IMR-90 (cell line): ENCODE results near the gene ITFG1. TPM values are rescaled to one million over a fixed set of nuclear protein-coding genes. Genes with fewer than 3 reads are reported as not detected.
"Not testable (repeated sequence)": the region's sequence is repeated elsewhere in the genome, so short reads cannot be mapped to it uniquely, and the experiment has no call there.

Experiments used
- ATAC-seq: fragments of 200-7000 bp; cut with Tn5 transposase; 2 replicates; pipeline ENCODE4 v1.9.1; 2020; ENCODE audit warnings: low read depth, mild to moderate bottlenecking, moderate library complexity
- BruUV-seq: library from RNA; stranded (reverse); fragments of 400-500 nt; replicated peaks from 2 replicates; lab custom pipeline; 2021; lab: Mats Ljungman, UMichigan
- CTCF ChIA-PET: fragments of 300-600 bp; formaldehyde crosslinking; extraction: SDS; loops from one replicate; lab custom pipeline; 2021; ENCODE audit warnings: antibody characterized with exemption; lab: Yijun Ruan, JAX
- POLR2A ChIA-PET: fragments of 300-600 bp; sonication (Branson Sonifier 250); formaldehyde crosslinking; loops from one replicate; lab custom pipeline; 2022; ENCODE audit warnings: antibody characterized with exemption; ENCODE audit not compliant: unreplicated experiment; lab: Charles Lee
- DNase-seq: peaks from one replicate; pipeline ENCODE4 v3.0.0; 2013
- H2AFZ ChIP-seq: replicated peaks from 2 replicates; pipeline ENCODE3; 2013; ENCODE audit warnings: low read length, mild to moderate bottlenecking; ENCODE audit not compliant: poor library complexity
- H2AK5ac ChIP-seq: 2 replicates; pipeline ENCODE4 v1.6.1; 2013; ENCODE audit warnings: low read depth, low read length, inconsistent platforms
- H2AK9ac ChIP-seq: replicated peaks from 2 replicates; pipeline ENCODE3; 2013; ENCODE audit warnings: mild to moderate bottlenecking, low read depth, low read length, moderate library complexity; ENCODE audit not compliant: poor library complexity
- H2BK120ac ChIP-seq: 2 replicates; pipeline ENCODE4 v1.6.1; 2013; ENCODE audit warnings: low read depth, low read length, inconsistent platforms
- H2BK15ac ChIP-seq: 3 replicates; pipeline ENCODE4 v1.6.1; 2013; ENCODE audit warnings: low read depth, low read length, inconsistent platforms
- H2BK20ac ChIP-seq: 2 replicates; pipeline ENCODE4 v1.6.1; 2013; ENCODE audit warnings: low read depth, mild to moderate bottlenecking, inconsistent platforms, low read length, moderate library complexity
- H2BK5ac ChIP-seq: 2 replicates; pipeline ENCODE4 v1.6.1; 2013; ENCODE audit warnings: mild to moderate bottlenecking, low read depth, low read length, inconsistent platforms; ENCODE audit not compliant: poor library complexity, severe bottlenecking
- H3K14ac ChIP-seq: replicated peaks from 2 replicates; pipeline ENCODE4 v1.6.1; 2013; ENCODE audit warnings: low read depth, low read length, inconsistent platforms
- H3K18ac ChIP-seq: 2 replicates; pipeline ENCODE4 v1.6.1; 2013; ENCODE audit warnings: low read depth, low read length, control low read depth
- H3K23ac ChIP-seq: 2 replicates; pipeline ENCODE4 v1.6.1; 2013; ENCODE audit warnings: low read depth, low read length, inconsistent platforms
- H3K27ac ChIP-seq: 2 replicates; pipeline ENCODE4 v1.5.1; 2013; ENCODE audit warnings: mild to moderate bottlenecking, control low read depth, low read length; ENCODE audit not compliant: insufficient read depth
- H3K27me3 ChIP-seq: 2 replicates; pipeline ENCODE4 v1.6.1; 2013; ENCODE audit warnings: low read length; ENCODE audit not compliant: control insufficient read depth, insufficient read depth
- H3K36me3 ChIP-seq: 2 replicates; pipeline ENCODE4 v1.6.1; 2013; ENCODE audit warnings: low read length, mixed read lengths; ENCODE audit not compliant: control insufficient read depth, insufficient read depth
- H3K4ac ChIP-seq: 2 replicates; pipeline ENCODE4 v1.6.1; 2013; ENCODE audit warnings: low read depth, low read length, inconsistent platforms
- H3K4me1 ChIP-seq: 2 replicates; pipeline ENCODE4 v1.6.1; 2013; ENCODE audit warnings: low read length, mixed read lengths; ENCODE audit not compliant: control insufficient read depth, insufficient read depth
- H3K4me2 ChIP-seq: 2 replicates; pipeline ENCODE4 v1.6.1; 2013; ENCODE audit warnings: low read depth, mild to moderate bottlenecking, control low read depth, low read length, moderate library complexity
- H3K4me3 ChIP-seq: 2 replicates; pipeline ENCODE4 v1.5.1; 2013; ENCODE audit warnings: low read depth, mild to moderate bottlenecking, control low read depth, low read length, moderate library complexity; ENCODE audit not compliant: insufficient read depth
- H3K56ac ChIP-seq: 2 replicates; pipeline ENCODE4 v1.6.1; 2013; ENCODE audit warnings: low read length, inconsistent platforms; ENCODE audit not compliant: insufficient read depth; ENCODE audit errors: extremely low read depth
- H3K79me1 ChIP-seq, 2 experiments: 2 replicates each; pipeline ENCODE4 v1.6.1; 2013; ENCODE audit warnings: low read length in 2 of 2, inconsistent platforms in 1 of 2, low read depth in 1 of 2
- H3K9ac ChIP-seq: 2 replicates; pipeline ENCODE4 v1.6.1; 2013; ENCODE audit warnings: low read depth, low read length, control low read depth
- H3K9me1 ChIP-seq: 2 replicates; pipeline ENCODE4 v1.6.1; 2013; ENCODE audit warnings: low read length, inconsistent platforms; ENCODE audit not compliant: insufficient read depth
- H3K9me3 ChIP-seq: 2 replicates; pipeline ENCODE4 v1.6.1; 2013; ENCODE audit warnings: low read length; ENCODE audit not compliant: control insufficient read depth, insufficient read depth
- H4K20me1 ChIP-seq: 2 replicates; pipeline ENCODE4 v1.6.1; 2013; ENCODE audit warnings: low read length, inconsistent platforms; ENCODE audit not compliant: insufficient read depth
- H4K5ac ChIP-seq: 2 replicates; pipeline ENCODE4 v1.6.1; 2013; ENCODE audit warnings: mild to moderate bottlenecking, low read depth, low read length, control low read depth
- H4K8ac ChIP-seq, 2 experiments: 2 replicates each; pipeline ENCODE4 v1.6.1; 2013; ENCODE audit warnings: low read depth in 2 of 2, low read length in 2 of 2, control low read depth in 1 of 2, inconsistent platforms in 1 of 2
- H4K91ac ChIP-seq: 2 replicates; pipeline ENCODE4 v1.6.1; 2013; ENCODE audit warnings: low read depth, low read length, inconsistent platforms; ENCODE audit not compliant: insufficient read depth
- CEBPB ChIP-seq: IDR thresholded peaks from 2 replicates; pipeline ENCODE4 v1.6.1; 2012; ENCODE audit warnings: low read depth, low read length, improper control_type of control experiment
- NFE2L2 ChIP-seq: fragments of 150-350 bp; IDR thresholded peaks from 2 replicates; pipeline ENCODE4 v1.6.1; 2016; ENCODE audit warnings: low read depth, mild to moderate bottlenecking, low read length
- RAD21 ChIP-seq: IDR thresholded peaks from 2 replicates; pipeline ENCODE4 v1.6.1; 2012; ENCODE audit warnings: low read length, improper control_type of control experiment
- RFX5 ChIP-seq: IDR thresholded peaks from 2 replicates; pipeline ENCODE4 v1.8.0; 2012; ENCODE audit warnings: low read depth, mild to moderate bottlenecking, low read length, moderate library complexity
- WGBS, 2 experiments: methylation state at CpG; one replicate each; pipeline versions ENCODE4 v1.1.5 to v1.1.7; 2013; ENCODE audit warnings: missing lambda C conversion rate in 2 of 2; ENCODE audit not compliant: insufficient read length in 1 of 2; ENCODE audit errors: extremely low coverage in 2 of 2; 5-methylcytosine and 5-hydroxymethylcytosine counted together
- dilution Hi-C: fragments of 300-500 bp; cut with HindIII; formaldehyde crosslinking; loops from one replicate; pipeline ENCODE4 v1.14.3; 2018; ENCODE audit warnings: low sequenced_read_pairs; ENCODE audit not compliant: unreplicated experiment
- in situ Hi-C: fragments of 300-500 bp; cut with MboI; formaldehyde crosslinking; loops from 3 replicates; pipeline ENCODE4 v1.14.3; 2019; ENCODE audit warnings: low sequenced_read_pairs, inconsistent platforms, mixed read lengths
- intact Hi-C: fragments of 100-400 bp; cut with micrococcal nuclease; formaldehyde crosslinking; loops from 2 replicates; pipeline ENCODE4 v1.10.0; 2022
- polyA plus RNA-seq, 3 experiments: library from polyadenylated mRNA; depleted of rRNA; stranded (reverse); fragments of >200 nt; gene quantifications; 2 replicates each; pipeline ENCODE4 v1.2.3, GENCODE V29; 2012; ENCODE audit warnings: low replicate concordance in 1 of 3
- total RNA-seq: library from RNA; depleted of rRNA; stranded (reverse); fragments of >200 nt; gene quantifications from 2 replicates; pipeline ENCODE4 v1.2.3, GENCODE V29; 2012
- TF ChIP-seq, protein P1 (sequence below): fragments of 150-350 bp; IDR thresholded peaks from 2 replicates; pipeline ENCODE4 v1.6.1; 2016; ENCODE audit warnings: low read depth, mild to moderate bottlenecking, low read length, moderate library complexity, borderline replicate concordance

ITFG1 gene
- total and polyA plus RNA-seq, 2 of the 4 experiments (the other 2 are of a cell fraction): 54.3 to 60.4 TPM

- H3K27me3 ChIP-seq: no peaks in the 10 kb centered on the region
- no peak overlapping the region for H2BK5ac ChIP-seq
- no TSS peak for BruUV-seq
- H2AK5ac ChIP-seq: no peak overlapping the region
- H3K79me1 ChIP-seq: peaks cover 9 to 26% of the 10 kb centered on the region in 2 experiments
- no peak overlapping the region for H4K8ac ChIP-seq
- no peak for TF ChIP-seq CEBPB
- no peak for TF ChIP-seq RAD21
- no peak for TF ChIP-seq NFE2L2
- TF ChIP-seq, protein P1, sequence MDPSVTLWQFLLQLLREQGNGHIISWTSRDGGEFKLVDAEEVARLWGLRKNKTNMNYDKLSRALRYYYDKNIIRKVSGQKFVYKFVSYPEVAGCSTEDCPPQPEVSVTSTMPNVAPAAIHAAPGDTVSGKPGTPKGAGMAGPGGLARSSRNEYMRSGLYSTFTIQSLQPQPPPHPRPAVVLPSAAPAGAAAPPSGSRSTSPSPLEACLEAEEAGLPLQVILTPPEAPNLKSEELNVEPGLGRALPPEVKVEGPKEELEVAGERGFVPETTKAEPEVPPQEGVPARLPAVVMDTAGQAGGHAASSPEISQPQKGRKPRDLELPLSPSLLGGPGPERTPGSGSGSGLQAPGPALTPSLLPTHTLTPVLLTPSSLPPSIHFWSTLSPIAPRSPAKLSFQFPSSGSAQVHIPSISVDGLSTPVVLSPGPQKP: no peak
- TF ChIP-seq RFX5: no peak
- H3K4me3 ChIP-seq: no peak overlapping the region
- no peak overlapping the region for H3K4ac ChIP-seq
- no peak overlapping the region for H2BK120ac ChIP-seq
- peak; percentile 13 for DNase-seq
- H4K91ac ChIP-seq: no peak overlapping the region
- H4K20me1 ChIP-seq: no peaks in the 10 kb centered on the region
- no CpG with 5 or more reads among the region's 3 CpGs for WGBS, 2 experiments
- H2BK20ac ChIP-seq: no peak overlapping the region
- intact Hi-C loops: loop anchor here (5.0 to 10.0 kb wide), 7 partner anchors 173 to 1493 kb away; partner anchors contain the start of genes ABCC11 and LONP2
- 0 out of 2 replicates have a peak overlapping the region, but pooled peaks have one; percentile 7 for H3K14ac ChIP-seq
- no peaks in the 10 kb centered on the region for H3K9me3 ChIP-seq
- no peak overlapping the region for H3K4me2 ChIP-seq
- no peak for ATAC-seq
- peaks cover 2% of the 10 kb centered on the region; the same call in 1 of the 2 replicates for H3K9me1 ChIP-seq
- H3K36me3 ChIP-seq: no peaks in the 10 kb centered on the region
- in situ Hi-C loops: loop anchor here (5.0 kb wide), 1 partner anchor 1023 kb away; no protein-coding TSS in a partner anchor
- H3K23ac ChIP-seq: no peak overlapping the region; the same call in 1 of the 2 replicates
- no peak overlapping the region for H3K27ac ChIP-seq
- no peak overlapping the region for H4K5ac ChIP-seq
- ChIA-PET CTCF (no interaction called here), POLR2A (no interaction called here)
- H2AFZ ChIP-seq: no peak overlapping the region
- no peak overlapping the region for H2BK15ac ChIP-seq
- no peaks in the 10 kb centered on the region for H3K4me1 ChIP-seq
- H2AK9ac ChIP-seq: no peak overlapping the region
- no peak overlapping the region for H3K56ac ChIP-seq
- H3K18ac ChIP-seq: no peak overlapping the region
- dilution Hi-C loops: no loop called here
- no peak overlapping the region for H3K9ac ChIP-seq
Observed at GRCh38 chr16:47139561-47140185, 321.2 kb downstream of the ITFG1 start.

GRCh38 chr16:47137925-47138324 is 322.9 kb downstream of the ITFG1 start:
- H2AK9ac ChIP-seq, H2AK5ac ChIP-seq, H3K56ac ChIP-seq, H3K9me3 ChIP-seq, H2BK20ac ChIP-seq, H3K23ac ChIP-seq, H4K20me1 ChIP-seq, H3K4me2 ChIP-seq, H3K9ac ChIP-seq, DNase-seq, H2BK15ac ChIP-seq, H3K4ac ChIP-seq, H4K8ac ChIP-seq, H4K5ac ChIP-seq, H3K14ac ChIP-seq, H3K27ac ChIP-seq, H3K18ac ChIP-seq, H2BK120ac ChIP-seq, H2AFZ ChIP-seq, H3K36me3 ChIP-seq, H3K4me1 ChIP-seq, H3K4me3 ChIP-seq, H3K9me1 ChIP-seq, BruUV-seq, H4K91ac ChIP-seq, H3K27me3 ChIP-seq, ATAC-seq, dilution Hi-C loops, POLR2A ChIA-PET, H2BK5ac ChIP-seq: not testable (repeated sequence)
- no CpG with 5 or more reads among the region's 9 CpGs for WGBS, 2 experiments
- H3K79me1 ChIP-seq: peaks cover 11 to 38% of the 10 kb centered on the region in 2 experiments
- CTCF ChIA-PET: interaction anchor here (0.6 kb wide), 1 partner anchor 61 kb away, joined by 4 read pairs; no protein-coding TSS in a partner anchor
- intact Hi-C loops (loop anchor here (10.0 kb wide), 1 partner anchor 1407 kb away; no protein-coding TSS in a partner anchor), in situ Hi-C loops (loop anchor here (5.0 kb wide), 1 partner anchor 1024 kb away; no protein-coding TSS in a partner anchor)
